GM19328 (cell line): ENCODE data around the gene CHST15.

Experiments
- ATAC-seq: cut with Tn5 transposase; IDR thresholded peaks from one replicate; pipeline ENCODE4 v1.9.1; 2021; ENCODE audit warnings: mild to moderate bottlenecking, moderate library complexity; ENCODE audit not compliant: unreplicated experiment

Gene CHST15

GRCh38 chr10:124066781-124067714, 26.4 kb downstream of the CHST15 start:
- ATAC-seq, result no peak

- ATAC-seq, result no peak
Measured at GRCh38 chr10:124066126-124066700, 27.2 kb downstream of the CHST15 start.

- no peak for ATAC-seq
Measured at GRCh38 chr10:124065382-124066125, 27.8 kb downstream of the CHST15 start.

GRCh38 chr10:124064676-124065075, 28.7 kb downstream of the CHST15 start:
- no peak for ATAC-seq

GRCh38 chr10:124063750-124064603, 29.4 kb downstream of the CHST15 start:
- no peak for ATAC-seq

- ATAC-seq, result no peak
Measured at GRCh38 chr10:124062390-124062789, 31.0 kb downstream of the CHST15 start.

GRCh38 chr10:124061030-124061429, 32.4 kb downstream of the CHST15 start:
- ATAC-seq, result no peak

- ATAC-seq, result no peak
Measured at GRCh38 chr10:124060148-124060720, 33.2 kb downstream of the CHST15 start.

- ATAC-seq, result no peak
Measured at GRCh38 chr10:124059551-124059950, 33.8 kb downstream of the CHST15 start.

GRCh38 chr10:124058346-124059003, 34.9 kb downstream of the CHST15 start:
- ATAC-seq, result no peak

GRCh38 chr10:124057601-124058000, 35.8 kb downstream of the CHST15 start:
- ATAC-seq, result no peak

GRCh38 chr10:124056337-124056980, 36.9 kb downstream of the CHST15 start:
- ATAC-seq, result no peak

- no peak for ATAC-seq
Measured at GRCh38 chr10:124053971-124054370, 39.4 kb downstream of the CHST15 start.

GRCh38 chr10:124052561-124052960, 40.8 kb downstream of the CHST15 start:
- no peak for ATAC-seq

GRCh38 chr10:124050021-124051015, 43.1 kb downstream of the CHST15 start:
- no peak for ATAC-seq

GRCh38 chr10:124049484-124049883, 43.9 kb downstream of the CHST15 start:
- no peak for ATAC-seq

GRCh38 chr10:124048371-124049290, 44.8 kb downstream of the CHST15 start:
- no peak for ATAC-seq
